ENCODE data around the gene PTPRM. TPM values are rescaled to one million over a fixed set of nuclear protein-coding genes. Genes with fewer than 3 reads are reported as not detected.

Gene PTPRM
- total RNA-seq, 1 donor from 2014 or later = 4.5 TPM

DNA sequence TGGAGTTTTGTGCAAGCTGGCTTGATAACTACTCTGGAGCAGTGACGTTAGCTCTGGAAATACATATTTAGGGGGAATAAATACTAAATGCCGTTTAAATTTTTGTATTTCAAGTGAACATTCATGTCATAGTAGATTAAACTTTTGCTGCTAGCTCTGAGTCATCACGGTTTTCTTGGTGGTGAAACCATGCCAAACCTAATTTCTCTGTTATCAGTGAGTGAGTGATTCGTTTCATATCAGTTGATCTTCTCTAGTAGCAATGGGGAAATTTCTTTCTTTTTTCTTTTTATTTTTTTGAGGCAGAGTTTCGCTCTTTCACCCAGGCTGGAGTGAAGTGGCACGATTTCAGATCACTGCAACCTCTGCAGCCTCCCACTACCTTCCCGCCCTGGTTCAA is 211.1 kb downstream of the PTPRM start:
- H3K36me3 Mint-ChIP-seq (ENCODE audit: low read depth) = no peaks in the 10 kb centered on the region
- H3K27me3 Mint-ChIP-seq (ENCODE audit: low read depth) = peaks cover 2% of the 10 kb centered on the region
- intact Hi-C loops (cut with micrococcal nuclease) = no loop called here

DNA sequence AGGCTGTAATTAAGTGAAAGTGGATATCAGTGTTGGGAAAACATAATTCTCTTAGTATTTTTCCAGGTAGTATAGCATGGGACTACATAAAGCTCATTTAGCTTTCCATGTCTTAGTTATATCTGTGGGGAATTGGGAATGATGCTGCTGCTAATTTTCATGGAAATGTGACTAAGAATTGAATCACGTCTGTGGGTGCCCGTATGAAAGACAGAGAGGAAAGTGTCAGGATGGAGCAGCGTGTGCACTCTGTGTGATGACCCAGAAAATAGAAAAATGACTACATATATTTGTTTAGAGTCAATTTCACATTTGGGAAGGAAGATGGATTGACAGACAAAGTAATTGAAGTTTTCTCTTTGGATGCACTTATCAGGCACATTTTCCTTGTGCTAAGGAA is 212.1 kb downstream of the PTPRM start:
- no peak overlapping the region for H3K27ac Mint-ChIP-seq
- H3K4me3 Mint-ChIP-seq (ENCODE audit: low read depth) = no peak overlapping the region
- peaks cover 3% of the 10 kb centered on the region for H3K9me3 Mint-ChIP-seq
- H3K4me1 Mint-ChIP-seq (ENCODE audit: low read depth) = no peaks in the 10 kb centered on the region
- intact Hi-C loops (cut with micrococcal nuclease) = no loop called here
- no peak for DNase-seq (ENCODE audit: low spot score)
- no peaks in the 10 kb centered on the region for H3K36me3 Mint-ChIP-seq (ENCODE audit: low read depth)
- H3K27me3 Mint-ChIP-seq (ENCODE audit: low read depth) = no peaks in the 10 kb centered on the region

More for the DNA sequence above, 211.1 kb downstream of the PTPRM start:
- H3K9me3 Mint-ChIP-seq = peaks cover 3% of the 10 kb centered on the region
- H3K27ac Mint-ChIP-seq = no peak overlapping the region
- H3K4me3 Mint-ChIP-seq (ENCODE audit: low read depth) = no peak overlapping the region
- no peak for DNase-seq (ENCODE audit: low spot score)
- H3K4me1 Mint-ChIP-seq (ENCODE audit: low read depth) = no peaks in the 10 kb centered on the region

DNA sequence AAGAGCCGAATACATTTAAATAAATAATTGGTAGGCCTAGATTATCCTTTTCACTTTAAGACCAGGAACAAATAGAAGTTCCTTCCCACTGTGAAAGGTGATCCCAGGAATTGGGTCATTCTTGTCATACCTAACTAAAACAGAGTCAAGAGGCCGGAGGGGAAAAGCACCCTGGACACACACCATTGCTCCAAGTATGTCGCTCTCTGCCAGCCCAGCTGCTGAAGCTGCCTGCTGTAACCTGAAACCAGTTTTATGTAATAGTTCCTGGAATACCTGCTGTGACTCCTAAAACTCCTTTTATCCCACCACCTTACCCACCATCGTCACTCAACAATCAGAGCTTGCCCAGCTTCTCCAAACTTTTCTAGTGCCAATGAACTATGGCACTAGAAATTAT is 217.1 kb downstream of the PTPRM start:
- DNase-seq (ENCODE audit: low spot score) = no peak
- no peaks in the 10 kb centered on the region for H3K36me3 Mint-ChIP-seq (ENCODE audit: low read depth)
- intact Hi-C loops (cut with micrococcal nuclease) = no loop called here
- H3K27me3 Mint-ChIP-seq (ENCODE audit: low read depth) = no peaks in the 10 kb centered on the region
- no peak overlapping the region for H3K27ac Mint-ChIP-seq
- H3K4me3 Mint-ChIP-seq (ENCODE audit: low read depth) = no peak overlapping the region
- no peaks in the 10 kb centered on the region for H3K4me1 Mint-ChIP-seq (ENCODE audit: low read depth)
- peaks cover 3% of the 10 kb centered on the region for H3K9me3 Mint-ChIP-seq

DNA sequence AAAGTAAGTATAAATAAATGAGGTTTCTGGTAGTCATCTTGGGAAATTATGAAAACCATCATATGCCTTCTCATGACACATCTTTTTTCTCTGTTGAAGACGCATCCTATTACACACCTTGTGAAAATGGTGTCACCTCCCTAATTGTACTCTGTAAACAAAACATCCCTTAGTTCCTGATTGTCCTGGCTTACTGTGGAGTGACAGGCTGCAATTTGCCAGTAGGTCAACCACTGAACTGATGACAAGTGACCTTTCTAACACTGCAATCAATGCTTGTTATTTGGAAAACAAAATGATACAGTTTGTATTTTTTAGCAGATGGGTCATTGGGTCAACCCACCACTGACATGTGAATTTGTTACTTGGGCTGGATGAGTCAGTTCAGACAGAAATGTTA is 219.5 kb downstream of the PTPRM start:
- no peak for DNase-seq (ENCODE audit: low spot score)
- H3K27ac Mint-ChIP-seq = no peak overlapping the region
- no peak overlapping the region for H3K4me3 Mint-ChIP-seq (ENCODE audit: low read depth)
- no peaks in the 10 kb centered on the region for H3K9me3 Mint-ChIP-seq
- H3K27me3 Mint-ChIP-seq (ENCODE audit: low read depth) = no peaks in the 10 kb centered on the region
- intact Hi-C loops (cut with micrococcal nuclease) = no loop called here
- no peaks in the 10 kb centered on the region for H3K36me3 Mint-ChIP-seq (ENCODE audit: low read depth)
- H3K4me1 Mint-ChIP-seq (ENCODE audit: low read depth) = no peaks in the 10 kb centered on the region

DNA sequence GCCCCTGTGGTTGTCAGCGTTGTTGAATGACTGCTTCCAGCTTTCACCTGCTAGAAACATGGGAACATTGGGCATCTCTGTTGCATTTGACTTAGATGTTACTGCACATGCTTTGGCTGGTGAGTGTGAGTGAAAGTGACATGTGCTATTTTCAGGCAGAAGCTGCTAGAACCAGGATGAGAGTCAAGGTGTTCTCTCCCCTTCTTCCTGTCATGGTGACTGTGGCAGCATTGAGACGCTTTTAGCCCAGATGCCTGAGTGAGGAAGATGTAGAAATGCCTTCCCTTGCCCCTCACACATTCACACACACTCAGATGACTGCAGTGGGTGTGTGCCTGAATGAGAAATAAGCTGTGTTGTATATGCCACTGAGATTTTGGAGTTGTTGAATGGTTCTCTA is 220.2 kb downstream of the PTPRM start:
- DNase-seq (ENCODE audit: low spot score) = no peak
- Mint-ChIP-seq H3K36me3 (ENCODE audit: low read depth) (no peaks in the 10 kb centered on the region), H3K27ac (no peak overlapping the region), H3K9me3 (no peaks in the 10 kb centered on the region), H3K4me1 (ENCODE audit: low read depth) (no peaks in the 10 kb centered on the region), H3K27me3 (ENCODE audit: low read depth) (no peaks in the 10 kb centered on the region), H3K4me3 (ENCODE audit: low read depth) (no peak overlapping the region)
- intact Hi-C loops (cut with micrococcal nuclease) = no loop called here

DNA sequence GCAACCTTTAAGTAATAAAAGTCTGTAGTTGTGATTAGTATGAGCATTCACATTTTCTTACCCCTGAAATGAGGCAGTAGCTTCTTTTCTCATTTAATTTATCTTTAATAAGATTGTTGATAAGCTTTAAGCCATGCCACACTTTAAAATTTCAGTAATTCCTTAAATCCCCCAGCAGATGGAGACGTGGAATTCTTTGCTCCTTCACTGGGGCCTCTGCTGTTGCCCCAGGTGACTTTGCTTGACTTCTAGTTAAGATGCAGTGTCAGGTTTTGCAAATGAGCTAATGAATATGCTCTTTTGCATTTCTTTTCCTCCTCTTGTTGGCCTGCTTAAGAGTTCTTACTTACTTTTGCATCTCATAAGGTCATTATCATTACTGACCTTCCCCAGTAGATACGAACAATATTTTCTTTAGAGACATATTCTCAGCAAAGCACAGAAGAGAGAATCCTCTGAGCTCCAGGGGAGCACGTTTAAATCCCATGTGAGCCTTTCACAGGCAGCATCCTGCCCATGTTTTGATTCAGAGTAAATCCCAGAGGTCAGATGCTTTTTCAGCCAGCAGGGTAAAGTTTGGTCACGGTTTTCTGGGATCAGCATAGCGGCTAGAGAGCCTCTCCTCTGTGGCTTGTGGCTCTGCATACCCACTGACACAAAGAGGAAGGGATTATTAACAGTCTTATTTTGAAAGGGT is 222.9 kb downstream of the PTPRM start:
- intact Hi-C loops (cut with micrococcal nuclease) = no loop called here
- no peak overlapping the region for H3K4me3 Mint-ChIP-seq (ENCODE audit: low read depth)
- DNase-seq (ENCODE audit: low spot score) = no peak
- no peak overlapping the region for H3K27ac Mint-ChIP-seq
- H3K27me3 Mint-ChIP-seq (ENCODE audit: low read depth) = no peaks in the 10 kb centered on the region
- H3K4me1 Mint-ChIP-seq (ENCODE audit: low read depth) = no peaks in the 10 kb centered on the region
- no peaks in the 10 kb centered on the region for H3K36me3 Mint-ChIP-seq (ENCODE audit: low read depth)
- no peaks in the 10 kb centered on the region for H3K9me3 Mint-ChIP-seq

DNA sequence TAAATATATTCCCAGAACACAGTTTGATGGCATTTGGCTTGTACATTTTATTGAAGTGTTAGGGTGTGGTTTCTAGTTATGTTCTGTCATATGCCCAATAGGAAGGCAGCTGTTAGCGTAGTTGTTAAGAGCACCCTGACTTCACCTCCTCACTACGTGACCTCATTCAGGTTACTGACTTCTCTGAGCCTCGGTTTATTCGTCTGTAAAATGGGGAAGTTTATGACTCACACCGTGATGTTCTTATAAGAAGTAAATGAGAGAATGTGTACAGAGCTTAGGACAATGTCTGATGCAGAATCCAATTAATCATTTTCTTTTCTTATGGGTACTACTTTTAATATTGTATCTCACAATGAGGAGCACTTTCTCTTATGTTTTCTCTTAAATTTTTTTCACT is 226.0 kb downstream of the PTPRM start:
- no peaks in the 10 kb centered on the region for H3K36me3 Mint-ChIP-seq (ENCODE audit: low read depth)
- no peaks in the 10 kb centered on the region for H3K9me3 Mint-ChIP-seq
- H3K4me1 Mint-ChIP-seq (ENCODE audit: low read depth) = no peaks in the 10 kb centered on the region
- H3K27ac Mint-ChIP-seq = no peak overlapping the region
- H3K27me3 Mint-ChIP-seq (ENCODE audit: low read depth) = no peaks in the 10 kb centered on the region
- no peak overlapping the region for H3K4me3 Mint-ChIP-seq (ENCODE audit: low read depth)
- no peak for DNase-seq (ENCODE audit: low spot score)
- intact Hi-C loops (cut with micrococcal nuclease) = no loop called here

DNA sequence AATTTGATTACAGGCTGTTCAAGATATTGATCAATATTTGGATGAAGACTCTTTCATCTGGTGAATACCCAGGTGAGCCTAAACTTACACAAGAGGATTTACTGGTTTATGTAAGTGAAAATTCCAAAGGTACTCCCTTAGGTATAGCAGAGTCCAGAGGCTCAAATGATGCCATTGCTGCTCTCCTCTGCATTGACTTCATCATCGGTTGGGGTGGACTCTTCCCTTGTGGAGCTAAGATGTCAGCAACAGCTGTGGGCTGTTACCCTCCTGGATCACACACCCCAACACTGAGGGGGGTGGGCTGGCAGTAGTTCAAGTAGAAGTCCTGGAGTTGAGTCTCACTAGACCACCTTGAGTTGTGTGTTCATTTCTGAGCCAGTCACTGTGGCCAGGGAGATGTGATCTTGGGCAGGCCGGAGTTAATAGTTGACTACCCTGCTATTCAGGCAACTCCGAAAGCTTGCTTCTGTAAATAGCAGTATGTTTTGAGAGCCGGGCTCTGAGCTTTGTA is 236.9 kb downstream of the PTPRM start:
- no peaks in the 10 kb centered on the region for H3K9me3 Mint-ChIP-seq
- intact Hi-C loops (cut with micrococcal nuclease) = no loop called here
- no peaks in the 10 kb centered on the region for H3K36me3 Mint-ChIP-seq (ENCODE audit: low read depth)
- H3K27me3 Mint-ChIP-seq (ENCODE audit: low read depth) = no peaks in the 10 kb centered on the region
- no peak overlapping the region for H3K4me3 Mint-ChIP-seq (ENCODE audit: low read depth)
- H3K27ac Mint-ChIP-seq = no peak overlapping the region
- no peak for DNase-seq (ENCODE audit: low spot score)
- peaks cover 7% of the 10 kb centered on the region for H3K4me1 Mint-ChIP-seq (ENCODE audit: low read depth)

DNA sequence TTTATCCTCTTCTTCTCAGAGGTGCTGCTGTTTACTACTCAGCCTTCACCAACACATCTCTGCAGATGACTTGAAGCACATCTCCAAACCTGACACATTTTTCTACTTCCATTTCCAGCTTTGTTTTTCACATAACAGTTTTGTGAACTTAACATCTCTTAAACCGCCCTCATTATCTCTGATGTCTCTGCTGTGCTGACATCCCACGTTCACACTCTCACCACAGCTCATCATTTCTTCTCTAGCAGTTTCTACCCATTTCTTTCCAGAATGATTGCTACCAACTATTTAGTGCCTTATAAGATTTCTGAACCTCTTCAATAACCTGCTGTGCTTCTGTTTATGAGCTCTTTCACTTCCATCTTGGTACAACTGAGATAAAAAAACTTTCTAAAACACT is 238.0 kb downstream of the PTPRM start:
- Mint-ChIP-seq H3K27me3 (ENCODE audit: low read depth) (no peaks in the 10 kb centered on the region), H3K9me3 (no peaks in the 10 kb centered on the region), H3K27ac (peak overlapping the region; percentile 26), H3K4me3 (ENCODE audit: low read depth) (no peak overlapping the region), H3K36me3 (ENCODE audit: low read depth) (no peaks in the 10 kb centered on the region), H3K4me1 (ENCODE audit: low read depth) (peaks cover 7% of the 10 kb centered on the region)
- DNase-seq (ENCODE audit: low spot score) = no peak
- intact Hi-C loops (cut with micrococcal nuclease) = no loop called here

DNA sequence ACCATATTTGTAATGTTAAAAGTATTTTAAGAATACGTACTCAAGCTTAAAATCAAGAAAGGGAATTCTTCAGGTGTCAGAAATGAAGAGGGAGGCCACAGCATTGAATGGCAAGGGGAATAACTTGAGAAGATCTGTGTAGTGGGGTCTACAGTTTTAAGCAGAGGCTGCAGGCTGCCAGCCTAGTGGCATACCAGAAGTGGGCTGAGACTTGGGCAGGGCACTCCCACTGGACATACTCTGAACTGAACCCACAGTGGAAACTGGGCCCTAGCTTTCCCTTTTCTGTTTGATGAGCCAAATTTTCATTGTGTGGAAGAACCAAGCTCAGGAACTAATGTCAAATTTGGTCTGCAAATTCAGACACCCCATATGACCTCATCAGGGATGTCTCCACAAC is 238.8 kb downstream of the PTPRM start:
- Mint-ChIP-seq H3K4me3 (ENCODE audit: low read depth) (no peak overlapping the region), H3K4me1 (ENCODE audit: low read depth) (peaks cover 7% of the 10 kb centered on the region), H3K9me3 (no peaks in the 10 kb centered on the region), H3K27ac (no peak overlapping the region), H3K36me3 (ENCODE audit: low read depth) (no peaks in the 10 kb centered on the region), H3K27me3 (ENCODE audit: low read depth) (no peaks in the 10 kb centered on the region)
- no peak for DNase-seq (ENCODE audit: low spot score)
- intact Hi-C loops (cut with micrococcal nuclease) = no loop called here

DNA sequence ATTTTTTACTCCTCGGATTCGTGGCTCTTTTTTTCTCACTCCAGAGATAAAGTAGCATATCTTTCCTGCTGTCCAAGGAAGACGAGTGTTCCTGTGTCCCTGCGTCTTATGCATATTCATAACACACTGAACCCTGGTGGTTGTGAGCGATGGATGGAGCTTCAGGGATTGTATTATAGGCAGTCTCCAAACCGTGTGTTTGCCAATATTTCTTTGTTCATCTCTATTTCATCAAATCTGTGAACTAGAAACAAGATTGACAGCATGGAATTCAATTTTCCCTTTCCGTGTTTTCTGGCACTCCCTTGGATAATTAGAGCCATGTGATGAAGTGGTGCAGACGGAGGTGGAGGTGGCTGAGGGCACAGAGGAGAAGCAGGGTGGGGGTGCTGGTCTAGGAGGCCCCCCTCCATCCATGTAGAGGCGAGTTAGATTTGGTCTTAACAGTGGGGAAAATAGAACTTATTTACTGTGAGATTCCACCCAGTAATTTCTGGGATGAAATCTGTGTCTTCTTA is 240.9 kb downstream of the PTPRM start:
- H3K9me3 Mint-ChIP-seq = peaks cover 4% of the 10 kb centered on the region
- peaks cover 7% of the 10 kb centered on the region for H3K4me1 Mint-ChIP-seq (ENCODE audit: low read depth)
- no peaks in the 10 kb centered on the region for H3K27me3 Mint-ChIP-seq (ENCODE audit: low read depth)
- no peak overlapping the region for H3K4me3 Mint-ChIP-seq (ENCODE audit: low read depth)
- H3K36me3 Mint-ChIP-seq (ENCODE audit: low read depth) = no peaks in the 10 kb centered on the region
- no peak for DNase-seq (ENCODE audit: low spot score)
- intact Hi-C loops (cut with micrococcal nuclease) = no loop called here
- no peak overlapping the region for H3K27ac Mint-ChIP-seq

DNA sequence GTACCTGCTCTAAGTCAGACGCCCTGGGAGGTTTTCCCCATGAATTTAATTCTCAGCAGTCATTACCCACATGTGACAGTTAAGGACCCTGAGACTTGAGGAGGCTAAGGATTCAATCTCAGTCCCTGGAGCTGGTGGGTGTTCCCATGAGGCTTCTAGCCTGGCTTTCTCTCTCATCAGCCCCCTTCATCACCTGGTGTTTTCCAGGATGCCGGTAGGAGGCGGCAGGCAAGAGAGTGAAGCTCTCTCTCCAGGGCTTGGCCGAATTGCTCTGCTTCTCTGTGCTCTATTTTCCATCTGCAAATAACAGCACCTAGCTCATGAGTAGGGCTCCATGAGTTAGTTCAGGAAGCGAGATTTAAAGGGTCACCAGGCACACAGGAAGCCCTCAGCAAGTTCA is 241.9 kb downstream of the PTPRM start:
- Mint-ChIP-seq H3K4me3 (ENCODE audit: low read depth) (no peak overlapping the region), H3K36me3 (ENCODE audit: low read depth) (no peaks in the 10 kb centered on the region), H3K27me3 (ENCODE audit: low read depth) (no peaks in the 10 kb centered on the region), H3K27ac (no peak overlapping the region), H3K9me3 (peaks cover 14% of the 10 kb centered on the region), H3K4me1 (ENCODE audit: low read depth) (peaks cover 7% of the 10 kb centered on the region)
- intact Hi-C loops (cut with micrococcal nuclease) = no loop called here
- DNase-seq (ENCODE audit: low spot score) = no peak

DNA sequence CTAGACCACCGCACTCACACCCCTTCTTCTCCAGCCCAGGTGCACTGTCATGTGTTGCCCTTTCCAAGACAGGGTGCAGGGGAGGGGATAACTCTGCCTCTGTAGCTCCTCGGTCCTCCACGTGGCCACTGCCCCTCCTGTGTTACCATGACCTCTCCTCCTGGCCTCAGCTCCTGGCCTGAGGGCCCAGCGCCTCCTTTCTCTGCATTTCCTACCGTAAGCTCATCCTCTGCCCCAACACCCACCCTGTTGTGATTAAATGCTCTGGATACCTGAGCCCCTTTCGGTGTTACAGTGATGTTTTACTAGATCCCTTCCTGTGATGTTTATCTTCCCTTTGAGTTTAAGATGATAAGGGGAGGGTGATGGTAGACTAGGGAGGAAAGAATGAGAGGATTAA is 242.3 kb downstream of the PTPRM start:
- no peaks in the 10 kb centered on the region for H3K36me3 Mint-ChIP-seq (ENCODE audit: low read depth)
- H3K27ac Mint-ChIP-seq = no peak overlapping the region
- H3K4me1 Mint-ChIP-seq (ENCODE audit: low read depth) = peaks cover 7% of the 10 kb centered on the region
- peaks cover 19% of the 10 kb centered on the region for H3K9me3 Mint-ChIP-seq
- intact Hi-C loops (cut with micrococcal nuclease) = no loop called here
- no peaks in the 10 kb centered on the region for H3K27me3 Mint-ChIP-seq (ENCODE audit: low read depth)
- DNase-seq (ENCODE audit: low spot score) = no peak
- H3K4me3 Mint-ChIP-seq (ENCODE audit: low read depth) = no peak overlapping the region

All from activated T-helper 2 cell treated with anti-CD3 and anti-CD28 coated beads, Interferon-gamma antibody, Interleukin-2, Interleukin-4, amounts not matched to agents 10 μg/mL and 5 μg/mL and 100 μg/mL, durations not matched to agents 14 hours and 24 hours and 36 hours (primary cell).